NCI-H1048 (cell line): ENCODE data around the gene CTXND2.

Experiments
- DNase-seq: peaks from one replicate; lab custom pipeline; 2025; lab: John Stamatoyannopoulos, UW

The CTXND2 gene

GRCh38 chr1:150961756-150962155, 74.8 kb downstream of the CTXND2 start:
- no peak for DNase-seq
